ENCODE measurements around the gene RBMS2. TPM values are rescaled to one million over a fixed set of nuclear protein-coding genes. Genes with fewer than 3 reads are reported as not detected.
A peak's percentile ranks its signal among the peaks of the same experiment; 100 is the strongest.

Gene RBMS2
- total and polyA plus RNA-seq, 10 of the 15 experiments (the other 5 are each of a cell fraction or from before 2014, with no cell fraction given), result 0.56 to 7.1 (median 2.4) TPM

DNA sequence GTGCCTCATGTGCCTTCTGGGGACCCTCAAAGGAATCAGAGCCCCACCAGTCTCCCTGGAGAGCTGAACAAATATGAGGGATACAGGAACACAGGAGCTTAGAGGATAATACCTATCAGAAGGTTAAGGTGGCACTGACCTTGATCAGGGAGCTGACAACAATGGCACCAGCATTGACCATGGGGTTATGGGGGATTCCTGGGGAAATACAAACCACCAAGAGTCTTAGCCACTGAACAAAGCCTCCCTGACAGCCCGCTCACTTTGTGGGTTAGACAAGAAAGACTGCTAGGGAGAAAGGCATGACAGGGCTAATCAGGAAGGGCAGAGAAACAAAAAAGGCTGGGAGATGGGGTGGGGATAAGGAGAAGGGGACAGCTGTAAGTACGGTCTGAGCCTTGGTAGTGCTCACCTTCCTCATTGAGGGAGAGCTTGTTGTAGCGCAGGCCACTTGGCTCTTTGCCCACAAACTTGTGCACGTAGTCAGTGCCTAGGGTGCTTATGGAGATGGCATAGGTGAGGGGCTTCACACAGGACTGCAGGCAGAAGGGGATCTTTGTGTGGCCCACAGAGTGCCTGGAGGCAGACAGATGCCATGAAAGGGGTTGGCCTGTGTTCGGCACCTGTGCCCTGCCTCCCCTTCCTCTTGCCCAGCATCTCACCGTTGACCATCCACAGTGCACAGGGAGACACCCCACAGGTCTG is 43.9 kb upstream of the RBMS2 start:
- 89% methylated on average over 6 of the region's 6 CpGs for WGBS (ENCODE audit: insufficient coverage, insufficient replicate concordance, low lambda C conversion rate, missing lambda C conversion rate)
- no peak overlapping the region for H3K4me2 ChIP-seq (ENCODE audit: control insufficient read depth, insufficient read depth)
- ChIA-PET RAD21 (ENCODE audit: unreplicated experiment) (no interaction called here), SMC1A (ENCODE audit: uncharacterized antibody, unreplicated experiment) (interaction anchor here (0.7 to 3.1 kb wide), 4 partner anchors 7 to 186 kb away, joined by 3 to 9 read pairs (median 3); no protein-coding TSS in a partner anchor), CTCF (interaction anchor here (0.8 kb wide), 1 partner anchor 13 kb away, joined by 4 read pairs; no protein-coding TSS in a partner anchor), POLR2A (interaction anchor here (0.6 kb wide), 1 partner anchor 158 kb away, joined by 3 read pairs; no protein-coding TSS in a partner anchor)
- in situ Hi-C loops (cut with MboI), result no loop called here
- no peak overlapping the region for H3K9ac ChIP-seq (ENCODE audit: control insufficient read depth, insufficient read depth, low read length)
- no peaks in the 10 kb centered on the region; a peak in 1 of 4 replicates for H3K36me3 ChIP-seq (ENCODE audit: control insufficient read depth in 2 of 2, insufficient read depth in 2 of 2, low read length in 1 of 2)
- H2AFZ ChIP-seq (ENCODE audit: control insufficient read depth, low read depth, low read length), result no peak overlapping the region
- H3K9me3 ChIP-seq (replicated peaks; ENCODE audit: control insufficient read depth, insufficient read depth, low read length), result no peaks in the 10 kb centered on the region
- peaks cover 14% of the 10 kb centered on the region for H3K4me1 ChIP-seq (ENCODE audit: control insufficient read depth, insufficient read depth, low read length)
- peaks cover 3% of the 10 kb centered on the region; the same call in 1 of the 2 replicates for H4K20me1 ChIP-seq (ENCODE audit: control insufficient read depth, insufficient read depth)
- H3K27ac ChIP-seq (ENCODE audit: control insufficient read depth, insufficient read depth), result no peak overlapping the region
- peaks cover under 1% of the 10 kb centered on the region; the same call in 1 of the 2 replicates for H3K79me2 ChIP-seq (ENCODE audit: control insufficient read depth, insufficient read depth, low read length)
- peak; percentile 67 for ATAC-seq
- TF ChIP-seq NFYA (IDR thresholded peaks at IDR 0.05; ENCODE audit: borderline replicate concordance, low read depth, low read length), result no peak
- peak; percentile 27; the same call in 1 of the 2 replicates for TF ChIP-seq POLR2A (IDR thresholded peaks at IDR 0.05; ENCODE audit: low read depth, low read length)
- TF ChIP-seq RUNX3 (IDR thresholded peaks at IDR 0.05; ENCODE audit: low read length), result peak; percentile 34; the same call in 1 of the 2 replicates
- 0 out of 2 replicates have a peak, but pooled peaks have one; percentile 18 for TF ChIP-seq NR2F1 (conservative IDR thresholded peaks at IDR 0.05)
- H3K4me3 ChIP-seq, result no peak overlapping the region
- no peaks in the 10 kb centered on the region for H3K27me3 ChIP-seq (replicated peaks in 1 of 2; ENCODE audit: control insufficient read depth in 2 of 2, insufficient read depth in 2 of 2, low read length in 1 of 2)
- intact Hi-C loops (cut with micrococcal nuclease; ENCODE audit: unreplicated experiment), result no loop called here
- no TSS peak for BruUV-seq (replicated peaks)
- FAIRE-seq, result no peak
- no peak for DNase-seq (ENCODE audit: low read depth, low spot score)

DNA sequence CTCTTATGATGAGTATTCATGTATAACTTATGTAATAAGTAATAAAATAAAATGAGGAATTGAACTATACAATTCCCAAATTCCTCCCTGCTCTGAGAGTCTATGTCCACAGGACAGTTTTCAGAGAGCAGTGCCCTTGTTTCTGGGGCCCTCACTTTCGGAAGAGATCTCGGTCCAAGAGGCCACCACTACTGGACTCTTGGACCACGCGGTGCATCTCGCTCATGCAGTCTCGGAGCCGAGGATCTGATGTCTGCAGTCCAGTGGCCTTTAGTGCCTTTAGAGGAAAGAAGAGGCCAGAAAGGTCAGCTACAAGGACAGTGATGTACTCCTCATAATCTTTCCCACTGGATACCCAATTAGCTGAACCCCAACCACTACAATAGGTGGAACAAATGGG is 42.0 kb upstream of the RBMS2 start:
- CTCF ChIA-PET, result no interaction called here
- POLR2A ChIA-PET, result interaction anchor here (0.7 kb wide), 1 partner anchor 12 kb away, joined by 3 read pairs; no protein-coding TSS in a partner anchor
- BruUV-seq (replicated peaks), result no TSS peak
- TF ChIP-seq RAD51 (IDR thresholded peaks at IDR 0.05) (no peak), E2F4 (IDR thresholded peaks at IDR 0.05; ENCODE audit: low read depth, low read length) (no peak), SRF (IDR thresholded peaks at IDR 0.05; ENCODE audit: low read depth in 2 of 2, low read length in 2 of 2) (no peak), BACH1 (IDR thresholded peaks at IDR 0.05; ENCODE audit: borderline replicate concordance) (no peak), ZNF274 (IDR thresholded peaks at IDR 0.05; ENCODE audit: insufficient read depth, insufficient read length) (no peak), SUZ12 (IDR thresholded peaks at IDR 0.05; ENCODE audit: unreplicated experiment) (no peak), STAT3 (IDR thresholded peaks at IDR 0.05; ENCODE audit: low read depth, low read length) (no peak), RAD21 (IDR thresholded peaks at IDR 0.05; ENCODE audit: insufficient read depth, low read depth, low read length) (no peak), SUPT20H (IDR thresholded peaks at IDR 0.05; ENCODE audit: borderline replicate concordance, control insufficient read depth, low read depth, low read length) (no peak)

More for the DNA sequence above, 42.0 kb upstream of the RBMS2 start:
- ChIA-PET RAD21 (ENCODE audit: unreplicated experiment) (interaction anchor here (0.6 kb wide), 1 partner anchor 94 kb away, joined by 3 read pairs; no protein-coding TSS in a partner anchor), SMC1A (ENCODE audit: uncharacterized antibody, unreplicated experiment) (interaction anchor here (0.9 to 3.1 kb wide), 2 partner anchors 9 to 19 kb away, joined by 3 to 9 read pairs; no protein-coding TSS in a partner anchor)
- no peaks in the 10 kb centered on the region for H3K9me3 ChIP-seq (replicated peaks; ENCODE audit: control insufficient read depth, insufficient read depth, low read length)
- H2AFZ ChIP-seq (ENCODE audit: control insufficient read depth, low read depth, low read length), result no peak overlapping the region
- DNase-seq (ENCODE audit: low read depth, low spot score) (no peak), FAIRE-seq (no peak), ATAC-seq (no peak)
- no peaks in the 10 kb centered on the region; a peak in 1 of 4 replicates for H3K36me3 ChIP-seq (ENCODE audit: control insufficient read depth in 2 of 2, insufficient read depth in 2 of 2, low read length in 1 of 2)
- H3K27ac ChIP-seq (ENCODE audit: control insufficient read depth, insufficient read depth), result no peak overlapping the region
- no peaks in the 10 kb centered on the region for H3K79me2 ChIP-seq (ENCODE audit: control insufficient read depth, insufficient read depth, low read length)
- H3K4me1 ChIP-seq (ENCODE audit: control insufficient read depth, insufficient read depth, low read length), result peaks cover 14% of the 10 kb centered on the region
- 99% methylated on average over 7 of the region's 7 CpGs for WGBS (ENCODE audit: insufficient coverage, insufficient replicate concordance, low lambda C conversion rate, missing lambda C conversion rate)
- intact Hi-C loops (cut with micrococcal nuclease; ENCODE audit: unreplicated experiment) (no loop called here), in situ Hi-C loops (cut with MboI) (no loop called here)
- no peak overlapping the region for H3K4me3 ChIP-seq
- peaks cover 3% of the 10 kb centered on the region; the same call in 1 of the 2 replicates for H4K20me1 ChIP-seq (ENCODE audit: control insufficient read depth, insufficient read depth)
- H3K27me3 ChIP-seq (replicated peaks in 1 of 2; ENCODE audit: control insufficient read depth in 2 of 2, insufficient read depth in 2 of 2, low read length in 1 of 2), result no peaks in the 10 kb centered on the region
- H3K4me2 ChIP-seq (ENCODE audit: control insufficient read depth, insufficient read depth), result no peak overlapping the region
- no peak overlapping the region for H3K9ac ChIP-seq (ENCODE audit: control insufficient read depth, insufficient read depth, low read length)
